ENCODE measurements around the gene MAPK7.

The MAPK7 gene

DNA sequence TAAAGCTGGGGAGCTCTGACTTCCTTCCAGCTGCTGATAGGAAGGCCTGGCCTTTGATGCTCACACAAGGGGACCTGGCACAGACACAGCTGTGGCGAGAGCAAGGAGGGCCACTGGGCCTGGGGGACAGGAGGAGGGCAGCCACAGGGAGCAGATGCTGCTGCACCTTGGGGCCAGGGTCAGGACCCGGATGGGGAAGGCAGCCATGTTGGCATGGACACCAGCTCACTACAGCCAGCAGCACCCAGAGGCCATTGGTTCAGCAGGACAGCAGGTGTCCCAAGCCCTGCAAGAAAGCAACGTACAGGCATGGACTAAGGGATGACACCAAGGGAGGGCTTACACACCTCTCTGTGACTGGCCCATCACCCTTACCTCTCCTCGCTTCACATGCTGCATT lies 24.7 kb downstream of the MAPK7 start:
- Histone ChIP-seq H3K36me3 (ENCODE audit: control insufficient read depth in 2 of 2, insufficient read depth in 1 of 2, low read length in 2 of 2) (no peaks in the 10 kb centered on the region), H3K27ac (ENCODE audit: extremely low read depth, low read depth, low read length) (no peak overlapping the region), H3K9me3 (ENCODE audit: control insufficient read depth, insufficient read depth, low read depth, low read length) (no peaks in the 10 kb centered on the region), H3K4me3 (ENCODE audit: low read depth, low read length) (no peak overlapping the region), H3K4me1 (ENCODE audit: control insufficient read depth, insufficient read depth, low read length) (peaks cover 5% of the 10 kb centered on the region; the same call in 1 of the 2 replicates)
- TF ChIP-seq HOXD13 (CRISPR knock-in tag; IDR thresholded peaks at IDR 0.05; ENCODE audit: borderline replicate concordance): no peak
- TF ChIP-seq, protein P1, sequence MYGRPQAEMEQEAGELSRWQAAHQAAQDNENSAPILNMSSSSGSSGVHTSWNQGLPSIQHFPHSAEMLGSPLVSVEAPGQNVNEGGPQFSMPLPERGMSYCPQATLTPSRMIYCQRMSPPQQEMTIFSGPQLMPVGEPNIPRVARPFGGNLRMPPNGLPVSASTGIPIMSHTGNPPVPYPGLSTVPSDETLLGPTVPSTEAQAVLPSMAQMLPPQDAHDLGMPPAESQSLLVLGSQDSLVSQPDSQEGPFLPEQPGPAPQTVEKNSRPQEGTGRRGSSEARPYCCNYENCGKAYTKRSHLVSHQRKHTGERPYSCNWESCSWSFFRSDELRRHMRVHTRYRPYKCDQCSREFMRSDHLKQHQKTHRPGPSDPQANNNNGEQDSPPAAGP (tag by site-specific recombination; IDR thresholded peaks at IDR 0.05): no peak
- no peak for TF ChIP-seq ZNF114 (tag by site-specific recombination; IDR thresholded peaks at IDR 0.05)
- POLR2A ChIA-PET: interaction anchor here (1.2 kb wide), 1 partner anchor 9 kb away, joined by 5 read pairs; no protein-coding TSS in a partner anchor
- CTCF ChIA-PET: interaction anchor here (0.7 to 1.1 kb wide), 2 partner anchors 13 to 15 kb away, joined by 3 read pairs; no protein-coding TSS in a partner anchor

DNA sequence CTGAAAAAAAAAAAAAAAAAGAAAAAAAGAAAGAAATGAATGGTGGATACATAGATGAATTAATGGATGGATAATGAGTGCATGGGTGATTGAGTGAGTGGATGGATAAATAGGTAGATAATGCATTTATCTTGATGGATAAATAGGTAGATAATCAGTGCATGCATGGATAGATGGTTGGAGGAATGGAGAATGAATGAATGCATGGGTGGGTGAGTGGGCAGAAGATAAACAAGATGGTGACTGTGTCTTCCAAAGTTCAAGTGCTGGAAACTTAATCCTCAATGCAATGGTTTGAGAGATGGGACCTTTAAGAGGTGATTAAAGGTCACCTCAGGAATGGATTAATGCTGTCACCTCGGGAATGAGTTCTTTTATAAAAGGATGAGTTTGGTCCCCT lies 26.0 kb downstream of the MAPK7 start:
- Histone ChIP-seq H3K9me3 (ENCODE audit: control insufficient read depth, insufficient read depth, low read depth, low read length) (no peaks in the 10 kb centered on the region), H3K36me3 (ENCODE audit: control insufficient read depth in 2 of 2, insufficient read depth in 1 of 2, low read length in 2 of 2) (no peaks in the 10 kb centered on the region), H3K4me3 (ENCODE audit: low read depth, low read length) (no peak overlapping the region), H3K27ac (ENCODE audit: extremely low read depth, low read depth, low read length) (no peak overlapping the region), H3K4me1 (ENCODE audit: control insufficient read depth, insufficient read depth, low read length) (no peaks in the 10 kb centered on the region)
- no peak for TF ChIP-seq ZNF221 (tag by site-specific recombination; IDR thresholded peaks at IDR 0.05; ENCODE audit: borderline replicate concordance)
- peak; percentile 95 for TF ChIP-seq EGR2 (tag by site-specific recombination; IDR thresholded peaks at IDR 0.05; ENCODE audit: low read depth)
- TF ChIP-seq ZNF658 (tag by site-specific recombination; IDR thresholded peaks at IDR 0.05): no peak
- TF ChIP-seq ZFHX2 (tag by site-specific recombination; conservative IDR thresholded peaks at IDR 0.05): peak; percentile 90
- ChIA-PET POLR2A (interaction anchor here (0.9 kb wide), 1 partner anchor 18 kb away, joined by 4 read pairs; no protein-coding TSS in a partner anchor), CTCF (no interaction called here)

DNA sequence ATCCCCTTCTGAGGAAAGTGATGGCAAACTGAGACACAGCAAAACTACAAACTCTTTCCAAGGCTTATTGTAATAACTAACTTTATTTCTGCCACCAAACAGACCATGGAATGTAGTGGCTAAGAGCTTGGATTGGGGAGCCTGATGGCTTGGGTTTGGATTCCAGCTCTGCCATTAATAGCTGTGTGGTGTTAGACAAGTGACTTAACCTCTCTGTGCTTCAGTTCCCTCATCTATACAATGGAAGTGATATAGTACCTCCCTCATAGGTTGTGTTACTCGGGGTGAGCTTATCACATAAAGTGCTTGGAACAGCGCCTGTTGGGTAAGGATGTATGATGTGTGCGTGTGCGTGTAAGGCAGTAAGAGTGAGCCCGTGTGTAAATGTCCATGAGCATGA lies 26.8 kb downstream of the MAPK7 start:
- CTCF ChIA-PET: interaction anchor here (0.7 kb wide), 1 partner anchor 142 kb away, joined by 4 read pairs; no protein-coding TSS in a partner anchor
- TF ChIP-seq ZNF768 (tag by site-specific recombination; IDR thresholded peaks at IDR 0.05) (peak; percentile 84; the same call in 1 of the 2 replicates), ZNF473 (tag by site-specific recombination; IDR thresholded peaks at IDR 0.05) (no peak), PRDM1 (tag by site-specific recombination; IDR thresholded peaks at IDR 0.05) (no peak), FEZF1 (tag by site-specific recombination; IDR thresholded peaks at IDR 0.05) (no peak), RBAK (tag by site-specific recombination; IDR thresholded peaks at IDR 0.05) (no peak), ZNF19 (tag by site-specific recombination; IDR thresholded peaks at IDR 0.05; ENCODE audit: low read depth) (no peak), ZNF394 (tag by site-specific recombination; IDR thresholded peaks at IDR 0.05; ENCODE audit: borderline replicate concordance) (no peak), ZNF366 (tag by site-specific recombination; conservative IDR thresholded peaks at IDR 0.05) (no peak)
- TF ChIP-seq, protein P2, sequence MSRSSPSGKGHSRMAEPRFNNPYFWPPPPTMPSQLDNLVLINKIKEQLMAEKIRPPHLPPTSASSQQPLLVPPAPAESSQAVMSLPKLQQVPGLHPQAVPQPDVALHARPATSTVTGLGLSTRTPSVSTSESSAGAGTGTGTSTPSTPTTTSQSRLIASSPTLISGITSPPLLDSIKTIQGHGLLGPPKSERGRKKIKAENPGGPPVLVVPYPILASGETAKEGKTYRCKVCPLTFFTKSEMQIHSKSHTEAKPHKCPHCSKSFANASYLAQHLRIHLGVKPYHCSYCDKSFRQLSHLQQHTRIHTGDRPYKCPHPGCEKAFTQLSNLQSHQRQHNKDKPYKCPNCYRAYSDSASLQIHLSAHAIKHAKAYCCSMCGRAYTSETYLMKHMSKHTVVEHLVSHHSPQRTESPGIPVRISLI (tag by site-specific recombination; IDR thresholded peaks at IDR 0.05): no peak

More for the DNA sequence above, 26.8 kb downstream of the MAPK7 start:
- Histone ChIP-seq H3K9me3 (ENCODE audit: control insufficient read depth, insufficient read depth, low read depth, low read length) (no peaks in the 10 kb centered on the region), H3K4me3 (ENCODE audit: low read depth, low read length) (no peak overlapping the region), H3K4me1 (ENCODE audit: control insufficient read depth, insufficient read depth, low read length) (no peaks in the 10 kb centered on the region), H3K36me3 (ENCODE audit: control insufficient read depth in 2 of 2, insufficient read depth in 1 of 2, low read length in 2 of 2) (no peaks in the 10 kb centered on the region), H3K27ac (ENCODE audit: extremely low read depth, low read depth, low read length) (no peak overlapping the region)
- POLR2A ChIA-PET: interaction anchor here (0.9 kb wide), 1 partner anchor 19 kb away, joined by 4 read pairs; no protein-coding TSS in a partner anchor
